ENCODE measurements around the gene SCN3A.

SCN3A gene

GRCh38 chr2:165112789-165113188 is 91.1 kb downstream of the SCN3A start:
- no peak overlapping the region for H3K4me3 ChIP-seq (ENCODE audit: low read length)
- no peak for TF ChIP-seq ZNF274 (IDR thresholded peaks at IDR 0.05; ENCODE audit: low read depth, low read length)

- H3K4me3 ChIP-seq (ENCODE audit: low read length) = no peak overlapping the region
- TF ChIP-seq ZNF274 (IDR thresholded peaks at IDR 0.05; ENCODE audit: low read depth, low read length) = no peak
Measured at GRCh38 chr2:165112133-165112573, 91.7 kb downstream of the SCN3A start.

GRCh38 chr2:165110394-165110793 is 93.5 kb downstream of the SCN3A start:
- TF ChIP-seq ZNF274 (IDR thresholded peaks at IDR 0.05; ENCODE audit: low read depth, low read length) = no peak
- no peak overlapping the region for H3K4me3 ChIP-seq (ENCODE audit: low read length)

GRCh38 chr2:165109915-165110314 is 93.9 kb downstream of the SCN3A start:
- TF ChIP-seq ZNF274 (IDR thresholded peaks at IDR 0.05; ENCODE audit: low read depth, low read length) = no peak
- H3K4me3 ChIP-seq (ENCODE audit: low read length) = no peak overlapping the region

- no peak for TF ChIP-seq ZNF274 (IDR thresholded peaks at IDR 0.05; ENCODE audit: low read depth, low read length)
- H3K4me3 ChIP-seq (ENCODE audit: low read length) = no peak overlapping the region
Measured at GRCh38 chr2:165105926-165106325, 97.9 kb downstream of the SCN3A start.

GRCh38 chr2:165087933-165088901 is 115.6 kb downstream of the SCN3A start:
- no peak for TF ChIP-seq ZNF274 (IDR thresholded peaks at IDR 0.05; ENCODE audit: low read depth, low read length)
- no peak overlapping the region for H3K4me3 ChIP-seq (ENCODE audit: low read length)

GRCh38 chr2:165086337-165086736 is 117.5 kb downstream of the SCN3A start:
- H3K4me3 ChIP-seq (ENCODE audit: low read length) = no peak overlapping the region
- no peak for TF ChIP-seq ZNF274 (IDR thresholded peaks at IDR 0.05; ENCODE audit: low read depth, low read length)

- no peak overlapping the region for H3K4me3 ChIP-seq (ENCODE audit: low read length)
- TF ChIP-seq ZNF274 (IDR thresholded peaks at IDR 0.05; ENCODE audit: low read depth, low read length) = no peak
Measured at GRCh38 chr2:165083326-165083725, 120.5 kb downstream of the SCN3A start.

GRCh38 chr2:165082479-165082878 is 121.4 kb downstream of the SCN3A start:
- no peak overlapping the region for H3K4me3 ChIP-seq (ENCODE audit: low read length)
- TF ChIP-seq ZNF274 (IDR thresholded peaks at IDR 0.05; ENCODE audit: low read depth, low read length) = no peak

GRCh38 chr2:165081276-165081675 is 122.6 kb downstream of the SCN3A start:
- H3K4me3 ChIP-seq (ENCODE audit: low read length) = no peak overlapping the region
- no peak for TF ChIP-seq ZNF274 (IDR thresholded peaks at IDR 0.05; ENCODE audit: low read depth, low read length)

- no peak overlapping the region for H3K4me3 ChIP-seq (ENCODE audit: low read length)
- no peak for TF ChIP-seq ZNF274 (IDR thresholded peaks at IDR 0.05; ENCODE audit: low read depth, low read length)
Measured at GRCh38 chr2:165079432-165079831, 124.4 kb downstream of the SCN3A start.

GRCh38 chr2:165078913-165079312 is 124.9 kb downstream of the SCN3A start:
- H3K4me3 ChIP-seq (ENCODE audit: low read length) = no peak overlapping the region
- no peak for TF ChIP-seq ZNF274 (IDR thresholded peaks at IDR 0.05; ENCODE audit: low read depth, low read length)

GRCh38 chr2:165074884-165075283 is 129.0 kb downstream of the SCN3A start:
- TF ChIP-seq ZNF274 (IDR thresholded peaks at IDR 0.05; ENCODE audit: low read depth, low read length) = no peak
- no peak overlapping the region for H3K4me3 ChIP-seq (ENCODE audit: low read length)

- H3K4me3 ChIP-seq (ENCODE audit: low read length) = no peak overlapping the region
- TF ChIP-seq ZNF274 (IDR thresholded peaks at IDR 0.05; ENCODE audit: low read depth, low read length) = no peak
Measured at GRCh38 chr2:165074323-165074722, 129.5 kb downstream of the SCN3A start.

GRCh38 chr2:165070076-165070475 is 133.8 kb downstream of the SCN3A start:
- no peak for TF ChIP-seq ZNF274 (IDR thresholded peaks at IDR 0.05; ENCODE audit: low read depth, low read length)
- no peak overlapping the region for H3K4me3 ChIP-seq (ENCODE audit: low read length)
